ENCODE data around the gene CCDC9B.

Gene CCDC9B

GRCh38 chr15:40352281-40352901, 11.7 kb upstream of the CCDC9B start:
- Histone ChIP-seq H4K20me1 (ENCODE audit: insufficient read depth, low read length) (no peaks in the 10 kb centered on the region), H3K27me3 (ENCODE audit: insufficient read depth, low read length, poor library complexity) (no peaks in the 10 kb centered on the region), H3K9me3 (ENCODE audit: insufficient read depth, low read length, severe bottlenecking) (no peaks in the 10 kb centered on the region), H3K36me3 (ENCODE audit: insufficient read depth, low read length) (no peaks in the 10 kb centered on the region), H3K4me1 (ENCODE audit: insufficient read depth, low read length) (peaks cover 5% of the 10 kb centered on the region), H2AFZ (ENCODE audit: low read depth, low read length) (no peak overlapping the region), H3K4me2 (ENCODE audit: insufficient read depth, low read length) (no peak overlapping the region), H3K79me2 (ENCODE audit: insufficient read depth, low read length) (no peaks in the 10 kb centered on the region), H3K4me3 (ENCODE audit: low read depth in 1 of 2, low read length in 2 of 2) (no peak overlapping the region), H3K27ac (ENCODE audit: low read length) (no peak overlapping the region), H3K9ac (ENCODE audit: low read depth, low read length) (no peak overlapping the region)
- ATAC-seq (ENCODE audit: insufficient read depth, low read depth) (no peak), DNase-seq (no peak)
- TF ChIP-seq EZH2 (IDR thresholded peaks at IDR 0.05; ENCODE audit: borderline replicate concordance, low read depth, low read length, severe bottlenecking): no peak
- no peak for TF ChIP-seq CTCF (IDR thresholded peaks at IDR 0.05; ENCODE audit: borderline replicate concordance, extremely low read depth, low read length, poor library complexity, severe bottlenecking)

- no peak for TF ChIP-seq EZH2 (IDR thresholded peaks at IDR 0.05; ENCODE audit: borderline replicate concordance, low read depth, low read length, severe bottlenecking)
- TF ChIP-seq CTCF (IDR thresholded peaks at IDR 0.05; ENCODE audit: borderline replicate concordance, extremely low read depth, low read length, poor library complexity, severe bottlenecking): no peak
- Histone ChIP-seq H3K27me3 (ENCODE audit: insufficient read depth, low read length, poor library complexity) (no peaks in the 10 kb centered on the region), H3K9ac (ENCODE audit: low read depth, low read length) (no peak overlapping the region), H3K36me3 (ENCODE audit: insufficient read depth, low read length) (no peaks in the 10 kb centered on the region), H4K20me1 (ENCODE audit: insufficient read depth, low read length) (no peaks in the 10 kb centered on the region), H3K27ac (ENCODE audit: low read length) (no peak overlapping the region), H2AFZ (ENCODE audit: low read depth, low read length) (no peak overlapping the region), H3K4me2 (ENCODE audit: insufficient read depth, low read length) (no peak overlapping the region), H3K9me3 (ENCODE audit: insufficient read depth, low read length, severe bottlenecking) (no peaks in the 10 kb centered on the region), H3K4me3 (ENCODE audit: low read depth in 1 of 2, low read length in 2 of 2) (no peak overlapping the region), H3K4me1 (ENCODE audit: insufficient read depth, low read length) (peaks cover 3% of the 10 kb centered on the region; the same call in 1 of the 2 replicates), H3K79me2 (ENCODE audit: insufficient read depth, low read length) (no peaks in the 10 kb centered on the region)
- no peak for DNase-seq
- no peak for ATAC-seq (ENCODE audit: insufficient read depth, low read depth)
Observed at GRCh38 chr15:40349163-40349562, 8.4 kb upstream of the CCDC9B start.

GRCh38 chr15:40348474-40348870, 7.7 kb upstream of the CCDC9B start:
- H3K9me3 ChIP-seq (ENCODE audit: insufficient read depth, low read length, severe bottlenecking): no peaks in the 10 kb centered on the region
- no peaks in the 10 kb centered on the region for H3K36me3 ChIP-seq (ENCODE audit: insufficient read depth, low read length)
- no peaks in the 10 kb centered on the region for H3K79me2 ChIP-seq (ENCODE audit: insufficient read depth, low read length)
- H3K4me3 ChIP-seq (ENCODE audit: low read depth in 1 of 2, low read length in 2 of 2): no peak overlapping the region
- H3K27me3 ChIP-seq (ENCODE audit: insufficient read depth, low read length, poor library complexity): no peaks in the 10 kb centered on the region
- H3K9ac ChIP-seq (ENCODE audit: low read depth, low read length): no peak overlapping the region
- no peak overlapping the region for H3K4me2 ChIP-seq (ENCODE audit: insufficient read depth, low read length)
- H3K4me1 ChIP-seq (ENCODE audit: insufficient read depth, low read length): peaks cover 3% of the 10 kb centered on the region; the same call in 1 of the 2 replicates
- H2AFZ ChIP-seq (ENCODE audit: low read depth, low read length): no peak overlapping the region
- DNase-seq (no peak), ATAC-seq (ENCODE audit: insufficient read depth, low read depth) (no peak)
- no peak overlapping the region for H3K27ac ChIP-seq (ENCODE audit: low read length)
- no peaks in the 10 kb centered on the region for H4K20me1 ChIP-seq (ENCODE audit: insufficient read depth, low read length)
- TF ChIP-seq EZH2 (IDR thresholded peaks at IDR 0.05; ENCODE audit: borderline replicate concordance, low read depth, low read length, severe bottlenecking): no peak
- no peak for TF ChIP-seq CTCF (IDR thresholded peaks at IDR 0.05; ENCODE audit: borderline replicate concordance, extremely low read depth, low read length, poor library complexity, severe bottlenecking)

All from DND-41 (cell line).